Central memory CD8-positive, alpha-beta T cell (primary cell): ENCODE data around the gene TNFRSF21.
"Not testable (repeated sequence)": the region's sequence is repeated elsewhere in the genome, so short reads cannot be mapped to it uniquely, and the experiment has no call there.

Experiments used
- ATAC-seq: fragments of 150-1000 bp; cut with Tn5 transposase; replicated peaks from 2 replicates; pipeline ENCODE4 v1.10.0; 2022; ENCODE audit warnings: mild to moderate bottlenecking, moderate FRiP score, moderate number of reproducible peaks; ENCODE audit not compliant: poor library complexity, severe bottlenecking; ENCODE audit errors: extremely low read depth
- DNase-seq, 2 donors: peaks; one replicate each; pipeline ENCODE4 v3.0.0; 2021; ENCODE audit warnings: low spot score in 2 of 2
- H3K27ac Mint-ChIP-seq: one replicate; pipeline ENCODE4 v1.8.0; 2022; ENCODE audit warnings: low read depth, mild to moderate bottlenecking, moderate library complexity, mixed read lengths
- H3K27me3 Mint-ChIP-seq: one replicate; pipeline ENCODE4 v1.8.0; 2022; ENCODE audit warnings: mixed read lengths
- H3K36me3 Mint-ChIP-seq: one replicate; pipeline ENCODE4 v1.8.0; 2022; ENCODE audit warnings: mild to moderate bottlenecking, moderate library complexity, mixed read lengths; ENCODE audit not compliant: insufficient read depth
- H3K4me1 Mint-ChIP-seq: one replicate; pipeline ENCODE4 v1.8.0; 2022; ENCODE audit warnings: mixed read lengths
- H3K4me3 Mint-ChIP-seq: one replicate; pipeline ENCODE4 v1.8.0; 2022; ENCODE audit warnings: mild to moderate bottlenecking, moderate library complexity, mixed read lengths
- H3K9me3 Mint-ChIP-seq: one replicate; pipeline ENCODE4 v1.8.0; 2022; ENCODE audit warnings: mixed read lengths

Gene TNFRSF21

GRCh38 chr6:47344022-47344421 lies 34.3 kb upstream of the TNFRSF21 start:
- H3K27ac Mint-ChIP-seq, result no peak overlapping the region
- no peaks in the 10 kb centered on the region for H3K36me3 Mint-ChIP-seq
- H3K27me3 Mint-ChIP-seq, result peaks cover 25% of the 10 kb centered on the region
- ATAC-seq (no peak), DNase-seq (no peak)
- H3K4me1 Mint-ChIP-seq, result no peaks in the 10 kb centered on the region
- H3K4me3 Mint-ChIP-seq, result no peak overlapping the region
- H3K9me3 Mint-ChIP-seq, result no peaks in the 10 kb centered on the region

- H3K27me3 Mint-ChIP-seq, result peaks cover 27% of the 10 kb centered on the region
- H3K4me1 Mint-ChIP-seq, result no peaks in the 10 kb centered on the region
- no peaks in the 10 kb centered on the region for H3K9me3 Mint-ChIP-seq
- H3K36me3 Mint-ChIP-seq, result no peaks in the 10 kb centered on the region
- DNase-seq (no peak), ATAC-seq (no peak)
- no peak overlapping the region for H3K27ac Mint-ChIP-seq
- no peak overlapping the region for H3K4me3 Mint-ChIP-seq
Observed at GRCh38 chr6:47343600-47343999, 33.9 kb upstream of the TNFRSF21 start.

GRCh38 chr6:47342824-47343223 lies 33.1 kb upstream of the TNFRSF21 start:
- Mint-ChIP-seq H3K9me3 (no peaks in the 10 kb centered on the region), H3K4me1 (no peaks in the 10 kb centered on the region), H3K36me3 (no peaks in the 10 kb centered on the region), H3K4me3 (no peak overlapping the region), H3K27ac (no peak overlapping the region), H3K27me3 (peaks cover 28% of the 10 kb centered on the region)
- ATAC-seq (no peak), DNase-seq (no peak)

- Mint-ChIP-seq H3K27me3 (peaks cover 38% of the 10 kb centered on the region), H3K27ac (no peak overlapping the region), H3K9me3 (no peaks in the 10 kb centered on the region), H3K4me3 (no peak overlapping the region), H3K36me3 (no peaks in the 10 kb centered on the region), H3K4me1 (no peaks in the 10 kb centered on the region)
- DNase-seq (no peak), ATAC-seq (no peak)
Observed at GRCh38 chr6:47337519-47337918, 27.8 kb upstream of the TNFRSF21 start.

GRCh38 chr6:47336334-47336733 lies 26.6 kb upstream of the TNFRSF21 start:
- no peak for DNase-seq
- Mint-ChIP-seq H3K4me1 (no peaks in the 10 kb centered on the region), H3K36me3 (no peaks in the 10 kb centered on the region), H3K27ac (no peak overlapping the region), H3K27me3 (peaks cover 38% of the 10 kb centered on the region), H3K9me3 (no peaks in the 10 kb centered on the region), H3K4me3 (no peak overlapping the region)
- ATAC-seq, result no peak

GRCh38 chr6:47335466-47335865 lies 25.8 kb upstream of the TNFRSF21 start:
- Mint-ChIP-seq H3K27me3 (peaks cover 36% of the 10 kb centered on the region), H3K27ac (no peak overlapping the region), H3K4me3 (no peak overlapping the region), H3K9me3 (no peaks in the 10 kb centered on the region), H3K4me1 (no peaks in the 10 kb centered on the region), H3K36me3 (no peaks in the 10 kb centered on the region)
- DNase-seq, result no peak
- ATAC-seq, result no peak

- DNase-seq (no peak), ATAC-seq (no peak)
- peaks cover 4% of the 10 kb centered on the region for H3K9me3 Mint-ChIP-seq
- H3K36me3 Mint-ChIP-seq, result no peaks in the 10 kb centered on the region
- H3K4me3 Mint-ChIP-seq, result no peak overlapping the region
- peaks cover 36% of the 10 kb centered on the region for H3K27me3 Mint-ChIP-seq
- no peaks in the 10 kb centered on the region for H3K4me1 Mint-ChIP-seq
- no peak overlapping the region for H3K27ac Mint-ChIP-seq
Observed at GRCh38 chr6:47334334-47334733, 24.6 kb upstream of the TNFRSF21 start.

GRCh38 chr6:47328606-47329005 lies 18.9 kb upstream of the TNFRSF21 start:
- H3K27ac Mint-ChIP-seq, ATAC-seq, H3K4me3 Mint-ChIP-seq, DNase-seq, H3K4me1 Mint-ChIP-seq, H3K9me3 Mint-ChIP-seq, H3K36me3 Mint-ChIP-seq: not testable (repeated sequence)
- peaks cover 40% of the 10 kb centered on the region for H3K27me3 Mint-ChIP-seq

- not testable (repeated sequence) for H3K9me3 Mint-ChIP-seq, H3K4me3 Mint-ChIP-seq, DNase-seq, H3K4me1 Mint-ChIP-seq, H3K27ac Mint-ChIP-seq, H3K36me3 Mint-ChIP-seq, ATAC-seq
- H3K27me3 Mint-ChIP-seq, result peaks cover 45% of the 10 kb centered on the region
Observed at GRCh38 chr6:47328139-47328538, 18.4 kb upstream of the TNFRSF21 start.

GRCh38 chr6:47323887-47324286 lies 14.2 kb upstream of the TNFRSF21 start:
- Mint-ChIP-seq H3K4me1 (no peaks in the 10 kb centered on the region), H3K4me3 (no peak overlapping the region), H3K27me3 (peaks cover 65% of the 10 kb centered on the region), H3K9me3 (no peaks in the 10 kb centered on the region), H3K36me3 (peaks cover 1% of the 10 kb centered on the region), H3K27ac (no peak overlapping the region)
- ATAC-seq, result no peak
- DNase-seq, result no peak

- no peak for DNase-seq
- Mint-ChIP-seq H3K4me1 (no peaks in the 10 kb centered on the region), H3K27ac (no peak overlapping the region), H3K4me3 (no peak overlapping the region), H3K27me3 (peaks cover 60% of the 10 kb centered on the region), H3K36me3 (peaks cover 1% of the 10 kb centered on the region), H3K9me3 (no peaks in the 10 kb centered on the region)
- ATAC-seq, result no peak
Observed at GRCh38 chr6:47323321-47323720, 13.6 kb upstream of the TNFRSF21 start.

GRCh38 chr6:47321577-47321976 lies 11.9 kb upstream of the TNFRSF21 start:
- DNase-seq (no peak), ATAC-seq (no peak)
- H3K27me3 Mint-ChIP-seq, result peaks cover 60% of the 10 kb centered on the region
- H3K27ac Mint-ChIP-seq, result no peak overlapping the region
- no peaks in the 10 kb centered on the region for H3K9me3 Mint-ChIP-seq
- H3K36me3 Mint-ChIP-seq, result peaks cover 1% of the 10 kb centered on the region
- H3K4me1 Mint-ChIP-seq, result no peaks in the 10 kb centered on the region
- no peak overlapping the region for H3K4me3 Mint-ChIP-seq

- Mint-ChIP-seq H3K4me3 (no peak overlapping the region), H3K9me3 (no peaks in the 10 kb centered on the region), H3K4me1 (no peaks in the 10 kb centered on the region), H3K27me3 (peaks cover 64% of the 10 kb centered on the region), H3K36me3 (peaks cover 1% of the 10 kb centered on the region), H3K27ac (no peak overlapping the region)
- ATAC-seq (no peak), DNase-seq (no peak)
Observed at GRCh38 chr6:47319867-47320266, 10.2 kb upstream of the TNFRSF21 start.

GRCh38 chr6:47319382-47319781 lies 9.7 kb upstream of the TNFRSF21 start:
- no peak for ATAC-seq
- Mint-ChIP-seq H3K4me3 (no peak overlapping the region), H3K27me3 (peaks cover 69% of the 10 kb centered on the region), H3K27ac (no peak overlapping the region), H3K36me3 (peaks cover 1% of the 10 kb centered on the region), H3K9me3 (no peaks in the 10 kb centered on the region), H3K4me1 (no peaks in the 10 kb centered on the region)
- DNase-seq, result no peak
